ENCODE results near the gene NXT1.

GRCh38 chr20:23357767-23358562 is 7.4 kb downstream of the NXT1 start:
- TF ChIP-seq RAD21 (IDR thresholded peaks at IDR 0.05; ENCODE audit: low read length) (no peak), CTCF (IDR thresholded peaks at IDR 0.05) (peak; percentile 13; the same call in 1 of the 2 replicates), TAF1 (IDR thresholded peaks at IDR 0.05; ENCODE audit: borderline replicate concordance, low read depth, low read length) (peak; percentile 20; the same call in 1 of the 2 replicates), REST (IDR thresholded peaks at IDR 0.05; ENCODE audit: low read depth, low read length) (no peak), TEAD4 (IDR thresholded peaks at IDR 0.05; ENCODE audit: borderline replicate concordance, insufficient read depth) (no peak), MAX (IDR thresholded peaks at IDR 0.05; ENCODE audit: low read depth) (peak; percentile 67), ZBTB33 (IDR thresholded peaks at IDR 0.05; ENCODE audit: borderline replicate concordance, low read depth) (no peak), FOSL2 (IDR thresholded peaks at IDR 0.05; ENCODE audit: borderline replicate concordance, low read depth) (no peak), RFX5 (IDR thresholded peaks at IDR 0.05; ENCODE audit: low read length) (peak; percentile 40; the same call in 1 of the 2 replicates)

All from SK-N-SH (cell line).